Upper lobe of left lung (tissue), 6 donors: Measurements from ENCODE around the gene YTHDF2. TPM values are rescaled to one million over a fixed set of nuclear protein-coding genes. Genes with fewer than 3 reads are reported as not detected.
"Not testable (repeated sequence)": the region's sequence is repeated elsewhere in the genome, so short reads cannot be mapped to it uniquely, and the experiment has no call there.

Experiments
- ATAC-seq, 2 donors: fragments of 200-7000 bp; cut with Tn5 transposase; one replicate each; pipeline ENCODE4 v1.9.1; 2022; ENCODE audit warnings: mild to moderate bottlenecking in 2 of 2, moderate library complexity in 2 of 2; ENCODE audit not compliant: low FRiP score in 2 of 2
- DNase-seq, 2 donors: peaks; one replicate each; pipeline ENCODE4 v3.0.0-alpha.2; 2019 to 2020
- H3K27ac ChIP-seq, 4 donors: fragments of 200-600 bp; sonication (generic); one replicate each; pipeline ENCODE4 v1.5.1; 2016 to 2019
- H3K27me3 ChIP-seq, 4 donors: fragments of 200-600 bp; sonication (generic); one replicate each; pipeline ENCODE4 v1.5.1; 2017 to 2019
- H3K36me3 ChIP-seq, 4 donors: fragments of 200-600 bp; sonication (generic); one replicate each; pipeline ENCODE4 v1.5.1; 2016 to 2019
- H3K4me1 ChIP-seq, 4 donors: fragments of 200-600 bp; sonication (generic); one replicate each; pipeline ENCODE4 v1.5.1; 2018 to 2019
- H3K4me3 ChIP-seq, 4 donors: fragments of 200-600 bp; sonication (generic); one replicate each; pipeline ENCODE4 v1.5.1; 2017 to 2019; ENCODE audit warnings: mild to moderate bottlenecking in 2 of 4, moderate library complexity in 1 of 4
- H3K9me3 ChIP-seq, 4 donors: fragments of 200-600 bp; sonication (generic); one replicate each; pipeline ENCODE4 v1.5.1; 2018 to 2019
- EP300 ChIP-seq, 4 donors: sonication (generic); formaldehyde crosslinking; IDR thresholded peaks; one replicate each; pipeline ENCODE4 v1.5.1; 2017; ENCODE audit warnings: antibody characterized with exemption in 4 of 4, control low read depth in 2 of 4
- POLR2A ChIP-seq, 4 donors: fragments of 450-650 bp; IDR thresholded peaks; one replicate each; pipeline ENCODE4 v1.5.1; 2016 to 2017; ENCODE audit warnings: antibody characterized with exemption in 4 of 4, mild to moderate bottlenecking in 2 of 4
- POLR2AphosphoS5 ChIP-seq, 2 donors: sonication (generic); formaldehyde crosslinking; IDR thresholded peaks; one replicate each; pipeline ENCODE4 v1.5.1; 2017; ENCODE audit warnings: antibody characterized with exemption in 2 of 2
- WGBS, 2 donors: methylation state at CpG; one replicate each; pipeline ENCODE4 v1.1.5; 2017 to 2018; 5-methylcytosine and 5-hydroxymethylcytosine counted together
- total RNA-seq, 6 donors: library from RNA; depleted of rRNA in 4 of 6; stranded (reverse); fragments of >200 nt in 4 of 6; gene quantifications; one replicate each; pipeline versions ENCODE4 v1.1.0 to v1.2.1, GENCODE V29; 2016 to 2021
- TF ChIP-seq, protein P1 (sequence below), 6 experiments: fragments of 450-650 bp in 4 of 6; fragments of 200-600 bp in 2 of 6; sonication (generic) in 2 of 6; IDR thresholded peaks; one replicate each; pipeline ENCODE4 v1.5.1; 2016 to 2019; ENCODE audit warnings: antibody characterized with exemption in 6 of 6
- donor health status: DM: no; HTN: no; CAD: no; lungs with moderate emphysema.
- donor health status: DM: no; HTN: yes; CAD: no; lungs with severe emphysema.

YTHDF2 gene
- total RNA-seq, 6 donors from 2014 or later: 40.1 to 72.5 (median 59.0) TPM

DNA sequence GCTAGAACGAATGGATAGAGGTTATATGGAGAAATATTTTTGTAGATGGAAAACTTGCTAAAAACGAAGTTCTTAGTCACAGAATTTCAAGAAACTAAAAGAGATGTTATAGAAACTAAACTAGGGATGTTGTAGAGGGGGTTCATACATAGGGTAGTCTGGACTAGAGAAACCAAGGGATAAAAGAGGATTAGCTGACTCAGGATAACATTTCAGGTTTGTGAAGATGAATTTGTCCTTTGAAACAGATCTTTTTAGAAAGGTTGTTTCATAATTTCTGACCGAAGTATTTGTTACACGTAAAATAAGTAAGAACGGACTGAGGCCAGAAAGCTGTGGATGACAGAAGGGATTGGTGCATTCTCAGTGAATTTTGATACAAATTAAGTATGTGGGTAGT, 13.6 kb downstream of the YTHDF2 start:
- Histone ChIP-seq H3K27me3 (no peaks in the 10 kb centered on the region), H3K4me1 (peaks cover 73 to 98% (median 85%) of the 10 kb centered on the region in 4 donors), H3K27ac (no peak overlapping the region), H3K4me3 (no peak overlapping the region), H3K9me3 (no peaks in the 10 kb centered on the region), H3K36me3 (peaks cover 0 to 25% (median 3%) of the 10 kb centered on the region in 4 donors)
- ATAC-seq (no peak), DNase-seq (no peak)
- no peak for TF ChIP-seq POLR2A (IDR thresholded peaks at IDR 0.05)
- TF ChIP-seq, protein P1, sequence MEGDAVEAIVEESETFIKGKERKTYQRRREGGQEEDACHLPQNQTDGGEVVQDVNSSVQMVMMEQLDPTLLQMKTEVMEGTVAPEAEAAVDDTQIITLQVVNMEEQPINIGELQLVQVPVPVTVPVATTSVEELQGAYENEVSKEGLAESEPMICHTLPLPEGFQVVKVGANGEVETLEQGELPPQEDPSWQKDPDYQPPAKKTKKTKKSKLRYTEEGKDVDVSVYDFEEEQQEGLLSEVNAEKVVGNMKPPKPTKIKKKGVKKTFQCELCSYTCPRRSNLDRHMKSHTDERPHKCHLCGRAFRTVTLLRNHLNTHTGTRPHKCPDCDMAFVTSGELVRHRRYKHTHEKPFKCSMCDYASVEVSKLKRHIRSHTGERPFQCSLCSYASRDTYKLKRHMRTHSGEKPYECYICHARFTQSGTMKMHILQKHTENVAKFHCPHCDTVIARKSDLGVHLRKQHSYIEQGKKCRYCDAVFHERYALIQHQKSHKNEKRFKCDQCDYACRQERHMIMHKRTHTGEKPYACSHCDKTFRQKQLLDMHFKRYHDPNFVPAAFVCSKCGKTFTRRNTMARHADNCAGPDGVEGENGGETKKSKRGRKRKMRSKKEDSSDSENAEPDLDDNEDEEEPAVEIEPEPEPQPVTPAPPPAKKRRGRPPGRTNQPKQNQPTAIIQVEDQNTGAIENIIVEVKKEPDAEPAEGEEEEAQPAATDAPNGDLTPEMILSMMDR (IDR thresholded peaks at IDR 0.05): no peak
- no peak for TF ChIP-seq EP300 (IDR thresholded peaks at IDR 0.05)
- TF ChIP-seq POLR2AphosphoS5 (IDR thresholded peaks at IDR 0.05): no peak
- 82 to 83% methylated on average over 5 of the region's 5 CpGs for WGBS, 2 donors

GRCh38 chr1:28750771-28751294, 14.1 kb downstream of the YTHDF2 start:
- H3K27me3 ChIP-seq, H3K4me3 ChIP-seq, DNase-seq, ATAC-seq, H3K9me3 ChIP-seq: not testable (repeated sequence)
- H3K4me1 ChIP-seq: peaks cover 76 to 98% (median 86%) of the 10 kb centered on the region in 4 donors
- peak overlapping the region in 2 of 4 donors; percentile 23 to 32 for H3K27ac ChIP-seq
- whole genome bisulfite sequencing, 2 donors: 80 to 83% methylated on average over 8 of the region's 8 CpGs
- H3K36me3 ChIP-seq: peaks cover 0 to 21% (median 3%) of the 10 kb centered on the region in 4 donors

- no peak for ATAC-seq
- no peak for DNase-seq
- Histone ChIP-seq H3K27ac (peak overlapping the region in 2 of 4 donors; percentile 23 to 32), H3K36me3 (peaks cover 0 to 17% (median 3%) of the 10 kb centered on the region in 4 donors), H3K27me3 (no peaks in the 10 kb centered on the region), H3K9me3 (no peaks in the 10 kb centered on the region), H3K4me1 (peaks cover 76 to 98% (median 86%) of the 10 kb centered on the region in 4 donors), H3K4me3 (no peak overlapping the region)
- TF ChIP-seq POLR2A (IDR thresholded peaks at IDR 0.05): no peak
- no peak for TF ChIP-seq EP300 (IDR thresholded peaks at IDR 0.05)
- TF ChIP-seq, protein P1 (IDR thresholded peaks at IDR 0.05): no peak
- TF ChIP-seq POLR2AphosphoS5 (IDR thresholded peaks at IDR 0.05): no peak
- 27 to 28% methylated on average over 2 of the region's 2 CpGs for WGBS, 2 donors
Observed at GRCh38 chr1:28751315-28752060, 14.7 kb downstream of the YTHDF2 start.

DNA sequence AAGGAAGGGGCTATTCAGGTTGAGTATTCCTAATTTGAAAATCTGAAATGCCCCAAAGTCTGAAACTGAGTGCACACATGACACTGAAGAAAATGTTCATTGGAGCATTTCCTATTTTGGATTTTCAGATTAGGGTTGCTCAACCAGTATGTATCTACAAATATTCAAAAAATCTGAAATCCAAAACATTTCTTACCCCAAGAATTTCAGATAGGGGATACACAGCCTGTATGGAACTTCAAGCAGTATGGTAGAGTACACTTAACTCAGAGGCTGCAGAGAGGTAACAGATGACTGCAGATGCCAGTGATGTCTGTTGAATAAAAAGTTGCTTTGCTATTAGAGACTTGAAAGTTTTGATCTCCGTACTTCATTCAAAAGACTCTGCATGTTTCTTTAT, 19.0 kb downstream of the YTHDF2 start:
- Histone ChIP-seq H3K4me3 (no peak overlapping the region), H3K27me3 (no peaks in the 10 kb centered on the region), H3K36me3 (peaks cover 0 to 21% (median 5%) of the 10 kb centered on the region in 4 donors), H3K27ac (peak overlapping the region in 1 of 4 donors; percentile 42), H3K4me1 (peaks cover 52 to 65% (median 53%) of the 10 kb centered on the region in 4 donors), H3K9me3 (no peaks in the 10 kb centered on the region)
- WGBS, 2 donors: 60 to 67% methylated on average over 1 of the region's 1 CpG
- ATAC-seq (no peak), DNase-seq (no peak)
- TF ChIP-seq POLR2AphosphoS5 (IDR thresholded peaks at IDR 0.05) (no peak), EP300 (IDR thresholded peaks at IDR 0.05) (no peak), POLR2A (IDR thresholded peaks at IDR 0.05) (no peak)
- TF ChIP-seq, protein P1 (IDR thresholded peaks at IDR 0.05): no peak

GRCh38 chr1:28756846-28757245, 20.1 kb downstream of the YTHDF2 start:
- Histone ChIP-seq H3K36me3 (peaks cover 0 to 28% (median 4%) of the 10 kb centered on the region in 4 donors), H3K4me3 (no peak overlapping the region), H3K27ac (no peak overlapping the region), H3K9me3 (no peaks in the 10 kb centered on the region), H3K4me1 (peaks cover 40 to 53% (median 42%) of the 10 kb centered on the region in 4 donors), H3K27me3 (no peaks in the 10 kb centered on the region)
- TF ChIP-seq POLR2A (IDR thresholded peaks at IDR 0.05): no peak
- TF ChIP-seq, protein P1 (IDR thresholded peaks at IDR 0.05): peak in 2 of 6 experiments; percentile 8 to 30
- WGBS, 2 donors: 36 to 38% methylated on average over 5 of the region's 5 CpGs
- ATAC-seq (no peak), DNase-seq (no peak)
